HepG2 (cell line): ENCODE results near the gene ACTN4. TPM values are rescaled to one million over a fixed set of nuclear protein-coding genes. Genes with fewer than 3 reads are reported as not detected.
A peak's percentile ranks its signal among the peaks of the same experiment; 100 is the strongest.

Experiments used
- SATB2 ChIP-seq: sonication (generic); formaldehyde crosslinking; IDR thresholded peaks from 2 replicates; pipeline ENCODE4 v1.5.0; 2020; ENCODE audit warnings: missing genetic modification reagents
- SIN3A ChIP-seq: IDR thresholded peaks from 2 replicates; pipeline ENCODE4 v1.6.1; 2011; ENCODE audit warnings: low read depth, mild to moderate bottlenecking, control low read depth, low read length, borderline replicate concordance
- TCF12 ChIP-seq, 2 experiments: fragments of 450-650 bp in 1 of 2; sonication (generic) in 1 of 2; formaldehyde crosslinking in 1 of 2; IDR thresholded peaks; 2 replicates each; pipeline versions ENCODE4 v1.6.1 to v1.8.0; 2017 to 2022; ENCODE audit warnings: antibody characterized with exemption in 1 of 2, mild to moderate bottlenecking in 1 of 2, missing genetic modification reagents in 1 of 2, moderate library complexity in 1 of 2
- ZNF547 ChIP-seq: sonication (generic); formaldehyde crosslinking; IDR thresholded peaks from 2 replicates; pipeline ENCODE4 v1.5.1; 2020; ENCODE audit warnings: mild to moderate bottlenecking, missing genetic modification reagents
- ZNF605 ChIP-seq: sonication (generic); formaldehyde crosslinking; IDR thresholded peaks from 2 replicates; pipeline ENCODE4 v1.8.0; 2022; ENCODE audit warnings: mild to moderate bottlenecking, missing genetic modification reagents
- ZNF670 ChIP-seq: sonication (generic); formaldehyde crosslinking; IDR thresholded peaks from 2 replicates; pipeline ENCODE4 v1.8.0; 2022; ENCODE audit warnings: mild to moderate bottlenecking, missing genetic modification reagents, borderline replicate concordance
- ZNF724P ChIP-seq: sonication (generic); formaldehyde crosslinking; IDR thresholded peaks from 2 replicates; pipeline ENCODE4 v1.8.0; 2022; ENCODE audit warnings: missing genetic modification reagents, borderline replicate concordance
- polyA plus RNA-seq, 8 experiments: library from polyadenylated mRNA; depleted of rRNA in 3 of 8; stranded (reverse) in 7 of 8; unstranded in 1 of 8; fragments of >200 nt; fragmentation: Illumina TruSeq in 4 of 8; extraction: Trizol in 4 of 8; gene quantifications; 2 replicates each; pipeline versions ENCODE4 v1.2.1 to v1.2.3, GENCODE V29; 2011 to 2016; ENCODE audit warnings: low read depth in 4 of 8, missing spikeins in 1 of 8, mixed read lengths in 1 of 8; ENCODE audit not compliant: insufficient read depth in 1 of 8
- total RNA-seq, 5 experiments: library from RNA; depleted of rRNA; stranded (reverse); fragments of >200 nt; fragmentation: Illumina TruSeq; extraction: Trizol; gene quantifications; 2 replicates each; pipeline ENCODE4 v1.2.3, GENCODE V29; 2016; ENCODE audit warnings: low read depth in 1 of 5
- TF ChIP-seq, protein P1 (sequence below): IDR thresholded peaks from 2 replicates; pipeline ENCODE4 v1.4.0; 2020; ENCODE audit warnings: mild to moderate bottlenecking, missing genetic modification reagents
- TF ChIP-seq, protein P2 (sequence below): sonication (generic); formaldehyde crosslinking; IDR thresholded peaks from 2 replicates; pipeline ENCODE4 v1.8.1; 2023; ENCODE audit warnings: mild to moderate bottlenecking, missing genetic modification reagents

ACTN4 gene
- total and polyA plus RNA-seq, 2 of the 13 experiments (the other 11 are each of a cell fraction or from before 2014, with no cell fraction given), result 171 to 192 TPM

DNA sequence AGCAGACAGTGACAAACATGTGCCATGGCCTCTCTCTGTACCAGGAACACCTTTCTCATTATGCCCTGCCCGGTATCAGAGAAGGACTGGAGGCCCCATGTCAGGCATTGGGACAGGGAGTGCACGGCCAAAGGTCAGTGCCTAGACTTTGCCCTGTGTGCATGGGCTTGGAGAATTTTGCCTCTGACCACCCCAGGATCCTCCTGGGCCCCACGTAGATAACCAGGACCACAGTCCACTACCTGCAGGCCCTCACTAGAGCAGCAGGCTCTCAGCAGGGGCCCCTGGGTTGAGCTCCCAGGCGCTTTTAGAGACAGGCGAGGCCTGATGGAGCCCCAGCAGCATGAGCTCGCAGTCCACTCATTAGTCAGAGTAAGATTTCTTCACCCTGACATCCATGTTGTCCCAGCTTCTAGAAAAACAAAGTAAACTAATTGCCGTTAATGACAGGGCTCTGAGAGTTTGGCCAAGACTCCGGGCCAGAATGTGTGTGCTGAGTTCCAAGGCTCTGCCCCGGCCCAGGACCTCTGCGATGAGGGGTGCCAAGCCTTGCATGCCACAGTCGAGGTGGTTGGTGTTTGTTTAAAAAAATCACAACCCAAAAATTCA lies 54.1 kb downstream of the ACTN4 start (continued):
- TF ChIP-seq ZNF724P (CRISPR knock-in tag), result no peak
- TF ChIP-seq SIN3A, result 0 out of 2 replicates have a peak, but pooled peaks have one; percentile 59
- no peak; the same call in 1 of the 2 replicates for TF ChIP-seq SATB2 (CRISPR knock-in tag)
- TF ChIP-seq, protein P1, sequence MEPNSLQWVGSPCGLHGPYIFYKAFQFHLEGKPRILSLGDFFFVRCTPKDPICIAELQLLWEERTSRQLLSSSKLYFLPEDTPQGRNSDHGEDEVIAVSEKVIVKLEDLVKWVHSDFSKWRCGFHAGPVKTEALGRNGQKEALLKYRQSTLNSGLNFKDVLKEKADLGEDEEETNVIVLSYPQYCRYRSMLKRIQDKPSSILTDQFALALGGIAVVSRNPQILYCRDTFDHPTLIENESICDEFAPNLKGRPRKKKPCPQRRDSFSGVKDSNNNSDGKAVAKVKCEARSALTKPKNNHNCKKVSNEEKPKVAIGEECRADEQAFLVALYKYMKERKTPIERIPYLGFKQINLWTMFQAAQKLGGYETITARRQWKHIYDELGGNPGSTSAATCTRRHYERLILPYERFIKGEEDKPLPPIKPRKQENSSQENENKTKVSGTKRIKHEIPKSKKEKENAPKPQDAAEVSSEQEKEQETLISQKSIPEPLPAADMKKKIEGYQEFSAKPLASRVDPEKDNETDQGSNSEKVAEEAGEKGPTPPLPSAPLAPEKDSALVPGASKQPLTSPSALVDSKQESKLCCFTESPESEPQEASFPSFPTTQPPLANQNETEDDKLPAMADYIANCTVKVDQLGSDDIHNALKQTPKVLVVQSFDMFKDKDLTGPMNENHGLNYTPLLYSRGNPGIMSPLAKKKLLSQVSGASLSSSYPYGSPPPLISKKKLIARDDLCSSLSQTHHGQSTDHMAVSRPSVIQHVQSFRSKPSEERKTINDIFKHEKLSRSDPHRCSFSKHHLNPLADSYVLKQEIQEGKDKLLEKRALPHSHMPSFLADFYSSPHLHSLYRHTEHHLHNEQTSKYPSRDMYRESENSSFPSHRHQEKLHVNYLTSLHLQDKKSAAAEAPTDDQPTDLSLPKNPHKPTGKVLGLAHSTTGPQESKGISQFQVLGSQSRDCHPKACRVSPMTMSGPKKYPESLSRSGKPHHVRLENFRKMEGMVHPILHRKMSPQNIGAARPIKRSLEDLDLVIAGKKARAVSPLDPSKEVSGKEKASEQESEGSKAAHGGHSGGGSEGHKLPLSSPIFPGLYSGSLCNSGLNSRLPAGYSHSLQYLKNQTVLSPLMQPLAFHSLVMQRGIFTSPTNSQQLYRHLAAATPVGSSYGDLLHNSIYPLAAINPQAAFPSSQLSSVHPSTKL, result peak; percentile 89
- TF ChIP-seq ZNF670 (CRISPR knock-in tag), result peak; percentile 94; the same call in 1 of the 2 replicates
- TF ChIP-seq, protein P2, sequence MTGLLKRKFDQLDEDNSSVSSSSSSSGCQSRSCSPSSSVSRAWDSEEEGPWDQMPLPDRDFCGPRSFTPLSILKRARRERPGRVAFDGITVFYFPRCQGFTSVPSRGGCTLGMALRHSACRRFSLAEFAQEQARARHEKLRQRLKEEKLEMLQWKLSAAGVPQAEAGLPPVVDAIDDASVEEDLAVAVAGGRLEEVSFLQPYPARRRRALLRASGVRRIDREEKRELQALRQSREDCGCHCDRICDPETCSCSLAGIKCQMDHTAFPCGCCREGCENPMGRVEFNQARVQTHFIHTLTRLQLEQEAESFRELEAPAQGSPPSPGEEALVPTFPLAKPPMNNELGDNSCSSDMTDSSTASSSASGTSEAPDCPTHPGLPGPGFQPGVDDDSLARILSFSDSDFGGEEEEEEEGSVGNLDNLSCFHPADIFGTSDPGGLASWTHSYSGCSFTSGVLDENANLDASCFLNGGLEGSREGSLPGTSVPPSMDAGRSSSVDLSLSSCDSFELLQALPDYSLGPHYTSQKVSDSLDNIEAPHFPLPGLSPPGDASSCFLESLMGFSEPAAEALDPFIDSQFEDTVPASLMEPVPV (CRISPR knock-in tag), result peak; percentile 36; the same call in 1 of the 2 replicates
- TF ChIP-seq ZNF605 (CRISPR knock-in tag), result peak; percentile 72; the same call in 1 of the 2 replicates
- no peak for TF ChIP-seq TCF12 (IDR thresholded peaks at IDR 0.05)
- 0 out of 2 replicates have a peak, but pooled peaks have one; percentile 37 for TF ChIP-seq TCF12 (CRISPR knock-in tag; IDR thresholded peaks at IDR 0.05)
- peak; percentile 47; the same call in 1 of the 2 replicates for TF ChIP-seq ZNF547 (CRISPR knock-in tag)
